Kidney epithelial cell (primary cell): ENCODE data around the gene SRPRB. TPM values are rescaled to one million over a fixed set of nuclear protein-coding genes. Genes with fewer than 3 reads are reported as not detected.

Source experiments
- DNase-seq: peaks from one replicate; pipeline ENCODE4 v3.0.0-alpha.2; 2010; ENCODE audit warnings: low read depth
- H3K27me3 ChIP-seq: 2 replicates; pipeline ENCODE4 v1.6.0; 2011; ENCODE audit warnings: low read length; ENCODE audit not compliant: control insufficient read depth, insufficient read depth
- H3K36me3 ChIP-seq: 2 replicates; pipeline ENCODE4 v1.5.1; 2011; ENCODE audit warnings: low read length; ENCODE audit not compliant: control insufficient read depth, insufficient read depth
- H3K4me3 ChIP-seq: 2 replicates; pipeline ENCODE4 v1.5.1; 2011; ENCODE audit warnings: low read depth, mild to moderate bottlenecking, control low read depth, low read length
- total RNA-seq: library from RNA; depleted of rRNA; stranded (reverse); fragments of >200 nt; gene quantifications from 2 replicates; pipeline ENCODE4 v1.2.3, GENCODE V29; 2015
- TF ChIP-seq, protein P1 (sequence below): IDR thresholded peaks from 2 replicates; pipeline ENCODE4 v1.5.1; 2011; ENCODE audit warnings: mild to moderate bottlenecking, moderate library complexity, low read length, control low read depth, inconsistent platforms; ENCODE audit not compliant: insufficient read depth, poor library complexity, severe bottlenecking

Gene SRPRB
- total RNA-seq, 1 donor from 2014 or later = 67.3 TPM

DNA sequence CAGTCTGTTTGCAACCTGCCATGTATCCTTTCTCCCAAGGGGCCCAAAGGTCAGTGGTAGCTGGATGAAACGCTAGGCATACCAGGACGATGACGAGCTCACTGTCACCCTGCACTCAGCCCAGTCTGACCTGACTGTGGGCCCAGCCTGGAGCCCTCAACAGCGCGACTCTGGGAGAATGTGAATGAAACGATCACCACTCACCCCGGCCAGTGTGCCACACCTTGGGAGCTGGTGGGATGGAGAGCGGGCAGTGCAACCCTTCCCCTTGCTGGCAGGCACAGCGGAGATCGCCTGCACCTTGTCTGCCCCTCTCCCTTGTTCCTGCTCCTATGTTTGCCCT is 27.2 kb downstream of the SRPRB start:
- Histone ChIP-seq H3K4me3 (no peak overlapping the region), H3K36me3 (no peaks in the 10 kb centered on the region), H3K27me3 (no peaks in the 10 kb centered on the region)
- TF ChIP-seq, protein P1, sequence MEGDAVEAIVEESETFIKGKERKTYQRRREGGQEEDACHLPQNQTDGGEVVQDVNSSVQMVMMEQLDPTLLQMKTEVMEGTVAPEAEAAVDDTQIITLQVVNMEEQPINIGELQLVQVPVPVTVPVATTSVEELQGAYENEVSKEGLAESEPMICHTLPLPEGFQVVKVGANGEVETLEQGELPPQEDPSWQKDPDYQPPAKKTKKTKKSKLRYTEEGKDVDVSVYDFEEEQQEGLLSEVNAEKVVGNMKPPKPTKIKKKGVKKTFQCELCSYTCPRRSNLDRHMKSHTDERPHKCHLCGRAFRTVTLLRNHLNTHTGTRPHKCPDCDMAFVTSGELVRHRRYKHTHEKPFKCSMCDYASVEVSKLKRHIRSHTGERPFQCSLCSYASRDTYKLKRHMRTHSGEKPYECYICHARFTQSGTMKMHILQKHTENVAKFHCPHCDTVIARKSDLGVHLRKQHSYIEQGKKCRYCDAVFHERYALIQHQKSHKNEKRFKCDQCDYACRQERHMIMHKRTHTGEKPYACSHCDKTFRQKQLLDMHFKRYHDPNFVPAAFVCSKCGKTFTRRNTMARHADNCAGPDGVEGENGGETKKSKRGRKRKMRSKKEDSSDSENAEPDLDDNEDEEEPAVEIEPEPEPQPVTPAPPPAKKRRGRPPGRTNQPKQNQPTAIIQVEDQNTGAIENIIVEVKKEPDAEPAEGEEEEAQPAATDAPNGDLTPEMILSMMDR = no peak
- no peak for DNase-seq

DNA sequence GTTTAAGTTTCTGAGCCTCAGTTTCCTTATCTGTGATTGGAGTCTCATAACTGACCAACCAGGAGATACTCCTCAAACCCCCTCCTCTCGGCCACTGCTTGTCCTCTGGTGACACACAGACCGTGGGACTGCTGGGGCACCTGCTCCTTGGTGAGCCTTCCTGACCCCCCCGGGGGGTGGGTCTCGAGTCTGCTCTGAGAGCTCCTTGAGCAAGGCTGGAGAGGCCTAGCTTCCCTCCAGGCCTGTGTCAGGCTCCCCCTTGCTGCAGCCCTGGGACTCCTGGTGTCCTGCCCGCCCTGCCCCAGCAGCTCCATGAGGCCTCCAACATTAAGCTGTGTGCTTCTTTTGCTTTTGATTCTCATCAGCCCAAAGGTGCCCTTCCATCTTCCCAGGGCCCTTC is 27.7 kb downstream of the SRPRB start:
- Histone ChIP-seq H3K27me3 (no peaks in the 10 kb centered on the region), H3K4me3 (no peak overlapping the region), H3K36me3 (no peaks in the 10 kb centered on the region)
- DNase-seq = no peak
- TF ChIP-seq, protein P1 = no peak

DNA sequence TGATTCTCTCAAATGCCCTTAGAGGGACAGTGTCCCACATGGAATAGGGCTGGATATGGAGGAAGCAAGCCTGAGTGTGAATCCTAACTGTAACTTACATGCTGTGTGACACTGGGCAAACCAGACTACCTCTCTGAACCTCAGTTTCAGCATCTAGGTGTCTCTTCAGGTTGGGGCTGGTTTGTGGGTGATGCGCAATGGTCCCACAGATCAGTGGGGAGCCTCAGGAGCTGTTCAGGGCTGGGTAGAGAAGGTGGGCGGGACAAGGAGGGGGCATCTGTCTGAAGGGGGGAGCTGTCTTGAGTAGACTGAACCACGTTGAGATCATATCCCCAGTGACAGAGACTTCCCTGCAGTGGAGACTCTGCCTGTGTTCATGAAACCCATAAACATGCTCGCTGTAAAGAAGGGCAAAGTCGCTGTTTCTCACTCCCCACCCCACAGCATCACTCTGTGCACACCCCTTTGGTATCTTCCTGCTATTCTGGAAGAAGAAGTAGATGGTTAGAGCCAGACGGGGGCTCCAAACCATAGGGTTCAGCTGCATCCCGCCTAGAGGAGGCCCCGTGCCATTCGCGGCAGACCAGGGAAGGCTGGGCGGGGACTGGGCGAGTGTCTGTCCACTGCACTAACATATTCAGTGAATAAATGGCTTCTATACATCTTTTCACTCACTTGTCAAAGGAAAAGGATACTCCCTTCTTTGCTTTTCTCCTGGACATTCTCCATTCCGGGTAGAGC is 28.4 kb downstream of the SRPRB start:
- DNase-seq = no peak
- TF ChIP-seq, protein P1 = no peak
- H3K27me3 ChIP-seq = no peaks in the 10 kb centered on the region
- no peaks in the 10 kb centered on the region for H3K36me3 ChIP-seq
- no peak overlapping the region for H3K4me3 ChIP-seq

DNA sequence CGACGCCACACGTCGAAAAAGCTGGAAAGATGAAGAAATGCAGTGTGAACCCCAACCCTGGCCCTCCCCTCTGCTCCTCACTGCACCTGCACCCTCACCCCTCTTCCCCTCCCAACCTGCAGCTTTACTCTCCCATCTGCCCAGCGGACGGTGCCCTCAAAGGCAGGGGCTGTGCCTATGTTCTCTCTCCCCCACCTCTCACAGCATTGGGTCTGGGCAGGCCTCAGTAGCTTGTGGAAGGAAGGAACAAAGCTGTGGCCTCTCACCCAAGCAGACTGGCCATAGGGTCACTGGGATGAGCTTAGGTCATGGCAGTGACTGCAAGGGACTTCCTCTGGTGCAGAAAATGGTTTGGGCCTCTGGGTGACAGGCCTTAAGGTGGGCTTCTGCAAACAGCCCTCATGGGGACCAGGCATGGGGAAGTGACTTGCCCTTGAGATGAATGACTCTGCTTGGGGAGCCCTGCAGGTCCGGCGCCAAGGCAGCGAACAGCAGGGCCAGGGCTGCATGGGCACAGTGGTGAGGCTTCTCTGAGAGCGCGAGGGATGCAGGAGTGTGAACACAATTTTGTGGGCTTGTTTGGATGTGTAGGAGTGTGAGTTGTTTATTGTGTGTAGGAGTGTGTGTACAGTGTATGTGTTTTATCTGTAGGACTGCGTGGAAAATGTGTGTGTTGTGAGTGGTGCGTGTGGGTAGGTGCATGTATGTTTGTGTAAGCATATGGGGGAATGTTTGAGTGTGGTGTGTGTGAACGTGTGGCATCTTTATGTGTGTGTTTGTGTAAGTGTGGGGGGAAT is 29.2 kb downstream of the SRPRB start:
- TF ChIP-seq, protein P1 = no peak
- Histone ChIP-seq H3K4me3 (no peak overlapping the region), H3K36me3 (no peaks in the 10 kb centered on the region), H3K27me3 (no peaks in the 10 kb centered on the region)
- no peak for DNase-seq

DNA sequence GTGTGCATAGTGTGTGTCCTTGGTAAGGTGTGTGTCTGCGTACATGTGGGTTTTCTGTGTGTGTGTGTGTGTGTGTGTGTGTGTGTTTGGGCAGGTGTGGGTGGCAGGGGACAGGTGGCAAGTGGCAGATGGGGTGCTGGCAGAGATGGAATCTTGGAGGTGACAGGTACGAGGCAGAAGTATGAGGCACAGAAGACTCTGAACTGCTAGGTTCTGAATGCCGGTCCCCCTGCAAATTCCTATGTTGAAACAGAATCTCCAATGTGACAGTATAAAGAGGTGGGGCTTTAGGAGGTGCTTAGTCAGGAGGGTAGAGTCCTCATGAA is 29.8 kb downstream of the SRPRB start:
- H3K36me3 ChIP-seq = no peaks in the 10 kb centered on the region
- H3K4me3 ChIP-seq = no peak overlapping the region
- TF ChIP-seq, protein P1 = no peak
- H3K27me3 ChIP-seq = no peaks in the 10 kb centered on the region
- no peak for DNase-seq

DNA sequence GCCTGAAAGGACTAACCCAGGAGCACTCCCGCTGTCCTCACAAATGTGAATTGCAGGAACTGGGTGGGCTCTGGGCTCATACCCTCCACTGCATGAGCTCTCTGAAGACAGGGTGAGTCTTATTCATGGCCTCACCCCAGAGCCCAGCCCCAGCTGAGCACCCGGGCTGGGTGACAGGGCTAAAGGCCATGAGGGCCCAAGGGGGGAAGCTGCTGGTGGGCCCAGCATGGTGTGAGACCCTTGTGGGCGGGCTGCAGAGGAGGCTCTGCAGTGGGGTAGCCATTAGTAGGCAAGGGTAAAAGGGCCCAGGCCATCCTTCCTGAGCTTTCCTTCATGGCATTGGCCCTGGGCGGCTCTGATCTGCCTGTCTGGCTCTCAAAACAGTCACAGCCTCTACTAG is 30.3 kb downstream of the SRPRB start:
- TF ChIP-seq, protein P1 = no peak
- no peak for DNase-seq
- H3K27me3 ChIP-seq = no peaks in the 10 kb centered on the region
- H3K36me3 ChIP-seq = no peaks in the 10 kb centered on the region
- no peak overlapping the region for H3K4me3 ChIP-seq
